HG02759 (cell line): ENCODE data around the gene KLF1.
"Not testable (repeated sequence)": the region's sequence is repeated elsewhere in the genome, so short reads cannot be mapped to it uniquely, and the experiment has no call there.

Experiments
- ATAC-seq: cut with Tn5 transposase; IDR thresholded peaks from one replicate; pipeline ENCODE4 v1.9.1; 2021; ENCODE audit warnings: mild to moderate bottlenecking, moderate library complexity; ENCODE audit not compliant: unreplicated experiment

The KLF1 gene

GRCh38 chr19:12886969-12887747 lies at the start of gene KLF1:
Gene KLF1 (minus strand): TSS chr19:12887201. CDS start chr19:12887140, 61 bp downstream.
- ATAC-seq: no peak

GRCh38 chr19:12936582-12936981 lies 49.6 kb upstream of the KLF1 start:
- no peak for ATAC-seq

GRCh38 chr19:12935071-12935470 lies 48.1 kb upstream of the KLF1 start:
- no peak for ATAC-seq

GRCh38 chr19:12933287-12934072 lies 46.5 kb upstream of the KLF1 start, which contains the start of gene FARSA:
Gene FARSA (minus strand): TSS chr19:12933711. CDS start chr19:12933696, 15 bp downstream.
- peak; percentile 48 for ATAC-seq

- peak; percentile 7 for ATAC-seq
Observed at GRCh38 chr19:12932392-12933286, 45.6 kb upstream of the KLF1 start.

- ATAC-seq: no peak
Observed at GRCh38 chr19:12930002-12930645, 43.1 kb upstream of the KLF1 start.

GRCh38 chr19:12924621-12925310 lies 37.8 kb upstream of the KLF1 start:
- no peak for ATAC-seq

- ATAC-seq: no peak
Observed at GRCh38 chr19:12922959-12923358, 36.0 kb upstream of the KLF1 start.

GRCh38 chr19:12921047-12921446 lies 34.0 kb upstream of the KLF1 start:
- no peak for ATAC-seq

GRCh38 chr19:12918253-12918652 lies 31.3 kb upstream of the KLF1 start:
- no peak for ATAC-seq

- ATAC-seq: not testable (repeated sequence)
Observed at GRCh38 chr19:12915860-12916259, 28.9 kb upstream of the KLF1 start.

GRCh38 chr19:12913851-12914690 lies 27.1 kb upstream of the KLF1 start:
- no peak for ATAC-seq

- no peak for ATAC-seq
Observed at GRCh38 chr19:12913011-12913561, 26.1 kb upstream of the KLF1 start.

GRCh38 chr19:12912571-12912970 lies 25.6 kb upstream of the KLF1 start:
- no peak for ATAC-seq

GRCh38 chr19:12907166-12907565 lies 20.2 kb upstream of the KLF1 start:
- ATAC-seq: no peak

GRCh38 chr19:12899891-12900518 lies 13.0 kb upstream of the KLF1 start:
- peak; percentile 75 for ATAC-seq

- no peak for ATAC-seq
Observed at GRCh38 chr19:12896460-12896859, 9.5 kb upstream of the KLF1 start.

- no peak for ATAC-seq
Observed at GRCh38 chr19:12893582-12893981, 6.6 kb upstream of the KLF1 start.
